Neutrophil (primary cell): ENCODE results near the gene MET.

Experiments
- H3K27ac ChIP-seq: fragments of 200-600 bp; sonication (generic); 2 replicates; pipeline ENCODE4 v1.5.1; 2016; ENCODE audit warnings: mild to moderate bottlenecking, moderate library complexity
- H3K27me3 ChIP-seq: fragments of 200-600 bp; sonication (generic); 2 replicates; pipeline ENCODE4 v1.6.0; 2016; ENCODE audit warnings: mild to moderate bottlenecking
- H3K36me3 ChIP-seq: fragments of 200-600 bp; sonication (generic); 2 replicates; pipeline ENCODE4 v1.5.1; 2017
- H3K4me1 ChIP-seq, 2 experiments: fragments of 200-600 bp in 1 of 2; sonication (generic) in 1 of 2; 1 replicate in 1 of 2; 2 replicates in 1 of 2; pipeline versions ENCODE4 v1.5.1 to v1.6.1; 2013 to 2016; ENCODE audit warnings: low read depth in 1 of 2, low read length in 1 of 2, mild to moderate bottlenecking in 1 of 2, moderate library complexity in 1 of 2; ENCODE audit not compliant: control insufficient read depth in 1 of 2, insufficient read depth in 1 of 2
- H3K4me3 ChIP-seq, 2 experiments: fragments of 200-600 bp in 1 of 2; sonication (generic) in 1 of 2; 1 replicate in 1 of 2; 2 replicates in 1 of 2; pipeline ENCODE4 v1.5.1; 2013 to 2016; ENCODE audit warnings: low read depth in 1 of 2, low read length in 1 of 2, mild to moderate bottlenecking in 1 of 2, moderate library complexity in 1 of 2
- H3K9me3 ChIP-seq: fragments of 200-600 bp; sonication (generic); 2 replicates; pipeline ENCODE4 v1.5.1; 2016
- CTCF ChIP-seq: fragments of 200-600 bp; sonication (generic); IDR thresholded peaks from 2 replicates; pipeline ENCODE4 v1.5.1; 2016; ENCODE audit warnings: antibody characterized with exemption

Gene MET

GRCh38 chr7:116670409-116671015, 1.5 kb upstream of the MET start:
- no peak for TF ChIP-seq CTCF
- H3K36me3 ChIP-seq, result no peaks in the 10 kb centered on the region
- no peaks in the 10 kb centered on the region for H3K9me3 ChIP-seq
- H3K27me3 ChIP-seq, result peaks cover 76% of the 10 kb centered on the region
- H3K27ac ChIP-seq, result no peak overlapping the region
- peaks cover 0 to 8% of the 10 kb centered on the region in 2 experiments for H3K4me1 ChIP-seq
- no peak overlapping the region for H3K4me3 ChIP-seq

- no peaks in the 10 kb centered on the region for H3K9me3 ChIP-seq
- no peak overlapping the region for H3K4me3 ChIP-seq
- no peaks in the 10 kb centered on the region for H3K36me3 ChIP-seq
- H3K4me1 ChIP-seq, result peaks cover 0 to 8% of the 10 kb centered on the region in 2 experiments
- no peak overlapping the region for H3K27ac ChIP-seq
- no peak for TF ChIP-seq CTCF
- peaks cover 80% of the 10 kb centered on the region for H3K27me3 ChIP-seq
Observed at GRCh38 chr7:116671111-116671510, 885 bp upstream of the MET start.

- peaks cover 0 to 8% of the 10 kb centered on the region in 2 experiments for H3K4me1 ChIP-seq
- H3K9me3 ChIP-seq, result no peaks in the 10 kb centered on the region
- no peak overlapping the region for H3K4me3 ChIP-seq
- peaks cover 85% of the 10 kb centered on the region for H3K27me3 ChIP-seq
- TF ChIP-seq CTCF, result no peak
- H3K27ac ChIP-seq, result no peak overlapping the region
- no peaks in the 10 kb centered on the region for H3K36me3 ChIP-seq
Observed at GRCh38 chr7:116672596-116673456, 830 bp downstream of the MET start.

GRCh38 chr7:116673457-116673865, 1.5 kb downstream of the MET start:
- peaks cover 81% of the 10 kb centered on the region for H3K27me3 ChIP-seq
- H3K9me3 ChIP-seq, result no peaks in the 10 kb centered on the region
- no peak overlapping the region for H3K27ac ChIP-seq
- no peak for TF ChIP-seq CTCF
- peaks cover 0 to 8% of the 10 kb centered on the region in 2 experiments for H3K4me1 ChIP-seq
- H3K4me3 ChIP-seq, result no peak overlapping the region
- no peaks in the 10 kb centered on the region for H3K36me3 ChIP-seq

GRCh38 chr7:116674508-116675173, 2.6 kb downstream of the MET start:
- no peak overlapping the region for H3K27ac ChIP-seq
- no peak overlapping the region for H3K4me3 ChIP-seq
- peaks cover 0 to 8% of the 10 kb centered on the region in 2 experiments for H3K4me1 ChIP-seq
- no peaks in the 10 kb centered on the region for H3K9me3 ChIP-seq
- H3K36me3 ChIP-seq, result no peaks in the 10 kb centered on the region
- TF ChIP-seq CTCF, result no peak
- peaks cover 69% of the 10 kb centered on the region for H3K27me3 ChIP-seq
